SK-MEL-5 (cell line): ENCODE results near the gene BIRC5. TPM values are rescaled to one million over a fixed set of nuclear protein-coding genes. Genes with fewer than 3 reads are reported as not detected.

Experiments used
- DNase-seq: peaks from one replicate; pipeline ENCODE4 v3.0.0-alpha.2; 2016; ENCODE audit warnings: low read depth, low spot score
- in situ Hi-C: cut with HindIII; loops from 2 replicates; pipeline ENCODE4 v1.10.0; 2016; ENCODE audit warnings: low sequenced_read_pairs, high pct_unique_total_duplicates, low pct_unique_long_range_greater_than_20kb
- total RNA-seq: library from RNA; depleted of rRNA; stranded (reverse); fragments of >200 nt; shearing (Covaris generic); gene quantifications from 2 replicates; pipeline ENCODE4 v1.2.3, GENCODE V29; 2014

The BIRC5 gene
- total RNA-seq, 1 experiment from 2014 or later: 167 TPM

DNA sequence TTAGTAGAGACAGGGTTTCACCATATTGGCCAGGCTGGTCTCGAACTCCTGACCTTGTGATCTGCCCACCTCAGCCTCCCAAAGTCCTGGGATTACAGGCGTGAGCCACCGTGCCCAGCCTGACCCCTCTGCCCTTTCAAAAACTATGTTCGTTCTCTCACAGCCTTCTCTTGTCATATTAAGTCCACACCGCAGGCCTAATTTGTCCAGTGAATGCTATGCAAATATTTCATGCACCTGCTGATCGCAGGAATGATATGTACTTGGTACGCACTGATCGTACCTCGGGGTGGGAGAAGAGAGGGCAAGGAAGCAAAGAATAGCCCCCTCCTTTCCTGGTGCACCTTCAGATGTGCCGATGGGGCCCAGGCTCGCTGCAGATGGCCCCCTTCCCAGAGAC is 3.0 kb upstream of the BIRC5 start:
- in situ Hi-C loops: no loop called here

DNA sequence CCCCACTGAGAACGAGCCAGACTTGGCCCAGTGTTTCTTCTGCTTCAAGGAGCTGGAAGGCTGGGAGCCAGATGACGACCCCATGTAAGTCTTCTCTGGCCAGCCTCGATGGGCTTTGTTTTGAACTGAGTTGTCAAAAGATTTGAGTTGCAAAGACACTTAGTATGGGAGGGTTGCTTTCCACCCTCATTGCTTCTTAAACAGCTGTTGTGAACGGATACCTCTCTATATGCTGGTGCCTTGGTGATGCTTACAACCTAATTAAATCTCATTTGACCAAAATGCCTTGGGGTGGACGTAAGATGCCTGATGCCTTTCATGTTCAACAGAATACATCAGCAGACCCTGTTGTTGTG is 631 bp downstream of the BIRC5 start:
- no peak for DNase-seq
- in situ Hi-C loops: no loop called here

More for the DNA sequence above, 3.0 kb upstream of the BIRC5 start:
- DNase-seq: no peak

DNA sequence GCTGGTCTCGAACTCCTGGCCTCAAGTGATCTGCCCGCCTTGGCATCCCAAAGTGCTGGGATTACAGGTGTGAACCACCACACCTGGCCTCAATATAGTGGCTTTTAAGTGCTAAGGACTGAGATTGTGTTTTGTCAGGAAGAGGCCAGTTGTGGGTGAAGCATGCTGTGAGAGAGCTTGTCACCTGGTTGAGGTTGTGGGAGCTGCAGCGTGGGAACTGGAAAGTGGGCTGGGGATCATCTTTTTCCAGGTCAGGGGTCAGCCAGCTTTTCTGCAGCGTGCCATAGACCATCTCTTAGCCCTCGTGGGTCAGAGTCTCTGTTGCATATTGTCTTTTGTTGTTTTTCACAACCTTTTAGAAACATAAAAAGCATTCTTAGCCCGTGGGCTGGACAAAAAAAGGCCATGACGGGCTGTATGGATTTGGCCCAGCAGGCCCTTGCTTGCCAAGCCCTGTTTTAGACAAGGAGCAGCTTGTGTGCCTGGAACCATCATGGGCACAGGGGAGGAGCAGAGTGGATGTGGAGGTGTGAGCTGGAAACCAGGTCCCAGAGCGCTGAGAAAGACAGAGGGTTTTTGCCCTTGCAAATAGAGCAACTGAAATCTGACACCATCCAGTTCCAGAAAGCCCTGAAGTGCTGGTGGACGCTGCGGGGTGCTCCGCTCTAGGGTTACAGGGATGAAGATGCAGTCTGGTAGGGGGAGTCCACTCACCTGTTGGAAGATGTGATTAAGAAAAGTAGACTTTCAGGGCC is 5.5 kb downstream of the BIRC5 start:
- no peak for DNase-seq
- in situ Hi-C loops: no loop called here

DNA sequence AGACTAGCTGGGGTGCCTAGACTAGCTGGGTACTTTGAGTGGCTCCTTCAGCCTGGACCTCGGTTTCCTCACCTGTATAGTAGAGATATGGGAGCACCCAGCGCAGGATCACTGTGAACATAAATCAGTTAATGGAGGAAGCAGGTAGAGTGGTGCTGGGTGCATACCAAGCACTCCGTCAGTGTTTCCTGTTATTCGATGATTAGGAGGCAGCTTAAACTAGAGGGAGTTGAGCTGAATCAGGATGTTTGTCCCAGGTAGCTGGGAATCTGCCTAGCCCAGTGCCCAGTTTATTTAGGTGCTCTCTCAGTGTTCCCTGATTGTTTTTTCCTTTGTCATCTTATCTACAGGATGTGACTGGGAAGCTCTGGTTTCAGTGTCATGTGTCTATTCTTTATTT is 9.0 kb downstream of the BIRC5 start:
- in situ Hi-C loops: no loop called here
- no peak for DNase-seq

DNA sequence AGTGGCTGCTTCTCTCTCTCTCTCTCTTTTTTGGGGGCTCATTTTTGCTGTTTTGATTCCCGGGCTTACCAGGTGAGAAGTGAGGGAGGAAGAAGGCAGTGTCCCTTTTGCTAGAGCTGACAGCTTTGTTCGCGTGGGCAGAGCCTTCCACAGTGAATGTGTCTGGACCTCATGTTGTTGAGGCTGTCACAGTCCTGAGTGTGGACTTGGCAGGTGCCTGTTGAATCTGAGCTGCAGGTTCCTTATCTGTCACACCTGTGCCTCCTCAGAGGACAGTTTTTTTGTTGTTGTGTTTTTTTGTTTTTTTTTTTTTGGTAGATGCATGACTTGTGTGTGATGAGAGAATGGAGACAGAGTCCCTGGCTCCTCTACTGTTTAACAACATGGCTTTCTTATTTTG is 9.7 kb downstream of the BIRC5 start:
- no peak for DNase-seq
- in situ Hi-C loops: no loop called here

DNA sequence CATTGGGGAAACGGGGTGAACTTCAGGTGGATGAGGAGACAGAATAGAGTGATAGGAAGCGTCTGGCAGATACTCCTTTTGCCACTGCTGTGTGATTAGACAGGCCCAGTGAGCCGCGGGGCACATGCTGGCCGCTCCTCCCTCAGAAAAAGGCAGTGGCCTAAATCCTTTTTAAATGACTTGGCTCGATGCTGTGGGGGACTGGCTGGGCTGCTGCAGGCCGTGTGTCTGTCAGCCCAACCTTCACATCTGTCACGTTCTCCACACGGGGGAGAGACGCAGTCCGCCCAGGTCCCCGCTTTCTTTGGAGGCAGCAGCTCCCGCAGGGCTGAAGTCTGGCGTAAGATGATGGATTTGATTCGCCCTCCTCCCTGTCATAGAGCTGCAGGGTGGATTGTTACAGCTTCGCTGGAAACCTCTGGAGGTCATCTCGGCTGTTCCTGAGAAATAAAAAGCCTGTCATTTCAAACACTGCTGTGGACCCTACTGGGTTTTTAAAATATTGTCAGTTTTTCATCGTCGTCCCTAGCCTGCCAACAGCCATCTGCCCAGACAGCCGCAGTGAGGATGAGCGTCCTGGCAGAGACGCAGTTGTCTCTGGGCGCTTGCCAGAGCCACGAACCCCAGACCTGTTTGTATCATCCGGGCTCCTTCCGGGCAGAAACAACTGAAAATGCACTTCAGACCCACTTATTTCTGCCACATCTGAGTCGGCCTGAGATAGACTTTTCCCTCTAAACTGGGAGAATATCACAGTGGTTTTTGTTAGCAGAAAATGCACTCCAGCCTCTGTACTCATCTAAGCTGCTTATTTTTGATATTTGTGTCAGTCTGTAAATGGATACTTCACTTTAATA is 10.4 kb downstream of the BIRC5 start:
- in situ Hi-C loops: no loop called here
- no peak for DNase-seq

DNA sequence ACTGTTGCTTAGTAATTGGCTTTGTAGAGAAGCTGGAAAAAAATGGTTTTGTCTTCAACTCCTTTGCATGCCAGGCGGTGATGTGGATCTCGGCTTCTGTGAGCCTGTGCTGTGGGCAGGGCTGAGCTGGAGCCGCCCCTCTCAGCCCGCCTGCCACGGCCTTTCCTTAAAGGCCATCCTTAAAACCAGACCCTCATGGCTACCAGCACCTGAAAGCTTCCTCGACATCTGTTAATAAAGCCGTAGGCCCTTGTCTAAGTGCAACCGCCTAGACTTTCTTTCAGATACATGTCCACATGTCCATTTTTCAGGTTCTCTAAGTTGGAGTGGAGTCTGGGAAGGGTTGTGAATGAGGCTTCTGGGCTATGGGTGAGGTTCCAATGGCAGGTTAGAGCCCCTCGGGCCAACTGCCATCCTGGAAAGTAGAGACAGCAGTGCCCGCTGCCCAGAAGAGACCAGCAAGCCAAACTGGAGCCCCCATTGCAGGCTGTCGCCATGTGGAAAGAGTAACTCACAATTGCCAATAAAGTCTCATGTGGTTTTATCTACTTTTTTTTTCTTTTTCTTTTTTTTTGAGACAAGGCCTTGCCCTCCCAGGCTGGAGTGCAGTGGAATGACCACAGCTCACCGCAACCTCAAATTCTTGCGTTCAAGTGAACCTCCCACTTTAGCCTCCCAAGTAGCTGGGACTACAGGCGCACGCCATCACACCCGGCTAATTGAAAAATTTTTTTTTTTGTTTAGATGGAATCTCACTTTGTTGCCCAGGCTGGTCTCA is 11.2 kb downstream of the BIRC5 start:
- DNase-seq: no peak
- in situ Hi-C loops: no loop called here

DNA sequence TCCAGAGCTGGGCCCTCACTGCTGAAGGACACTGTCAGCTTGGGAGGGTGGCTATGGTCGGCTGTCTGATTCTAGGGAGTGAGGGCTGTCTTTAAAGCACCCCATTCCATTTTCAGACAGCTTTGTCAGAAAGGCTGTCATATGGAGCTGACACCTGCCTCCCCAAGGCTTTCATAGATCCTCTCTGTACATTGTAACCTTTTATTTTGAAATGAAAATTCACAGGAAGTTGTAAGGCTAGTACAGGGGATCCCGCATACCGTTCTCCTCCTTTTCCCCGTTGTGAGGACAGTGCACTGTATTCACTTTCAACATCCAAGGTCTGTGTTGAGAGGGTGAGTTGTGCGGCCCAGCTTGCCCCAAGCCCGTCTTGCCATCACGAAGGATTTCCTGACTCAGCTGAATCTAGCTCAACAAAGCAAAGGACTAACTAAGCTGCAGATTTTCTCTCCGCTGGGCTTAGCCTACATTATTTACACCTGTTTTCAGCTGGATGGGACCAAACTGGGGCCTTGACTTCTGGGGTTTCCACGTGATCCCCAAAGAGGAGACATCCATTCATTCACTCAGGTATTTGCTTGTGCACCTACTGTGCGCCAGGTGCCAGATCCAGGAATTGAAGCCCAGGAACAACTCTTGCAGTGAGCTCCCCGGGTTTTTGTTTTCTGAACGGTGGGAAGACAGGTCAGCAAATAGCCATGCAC is 12.2 kb downstream of the BIRC5 start:
- in situ Hi-C loops: no loop called here
- DNase-seq: peak; percentile 41

DNA sequence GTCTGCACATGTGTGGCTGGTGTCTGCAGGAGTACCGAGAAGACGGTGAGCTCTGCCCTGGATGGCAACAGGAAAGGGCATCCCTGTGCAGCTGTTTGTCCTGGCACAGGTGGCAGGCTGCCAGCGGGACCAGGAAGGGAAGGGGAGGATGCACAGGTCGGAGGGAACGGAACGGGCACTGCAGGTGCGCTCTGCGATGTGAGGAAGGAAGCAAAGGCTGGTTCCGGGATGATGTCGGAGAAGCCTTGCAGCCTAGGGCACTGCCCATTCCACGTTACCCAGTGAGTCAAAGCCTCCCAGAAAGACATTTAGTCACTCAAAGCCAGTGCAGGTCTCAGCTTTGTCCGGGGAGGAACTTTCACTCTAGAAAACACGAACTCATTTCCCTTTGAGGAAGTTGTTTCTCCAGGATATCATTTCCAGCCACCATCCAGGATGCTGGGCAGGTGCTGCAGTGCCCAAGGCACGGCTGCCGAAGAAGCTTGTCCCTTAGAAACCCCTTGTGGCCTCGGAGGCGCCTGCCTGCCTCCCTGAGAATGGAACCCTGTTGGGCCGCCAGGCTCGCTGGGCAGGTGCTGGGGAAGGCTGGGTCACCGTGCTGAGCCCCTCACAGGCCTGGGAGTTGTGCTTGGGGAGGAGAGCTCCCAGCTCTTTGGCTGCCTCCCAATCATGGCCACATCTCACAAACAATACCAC is 12.9 kb downstream of the BIRC5 start:
- no peak for DNase-seq
- in situ Hi-C loops: no loop called here

DNA sequence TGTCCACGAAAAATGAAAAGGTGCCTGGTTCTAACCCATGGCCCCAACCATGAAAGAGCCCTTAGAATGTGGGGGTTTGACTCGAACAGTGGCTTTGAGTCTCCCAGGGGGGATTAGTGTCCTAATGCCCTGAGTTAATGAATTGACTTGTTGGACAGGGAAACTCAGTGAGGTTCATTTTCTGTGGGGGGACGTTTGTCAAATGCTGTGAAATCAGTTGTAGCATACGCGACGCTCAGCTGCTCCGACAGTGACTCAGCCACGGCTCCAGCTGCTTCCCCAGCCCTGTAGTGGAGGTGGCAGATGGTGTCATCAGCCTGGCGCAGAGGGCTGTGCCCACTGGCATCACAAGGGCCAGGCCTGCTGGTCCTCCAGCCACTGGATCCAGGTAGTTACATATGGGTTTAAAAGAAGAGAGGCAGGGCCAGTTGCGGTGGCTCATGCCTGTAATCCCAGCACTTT is 13.4 kb downstream of the BIRC5 start:
- no peak for DNase-seq
- in situ Hi-C loops: no loop called here

DNA sequence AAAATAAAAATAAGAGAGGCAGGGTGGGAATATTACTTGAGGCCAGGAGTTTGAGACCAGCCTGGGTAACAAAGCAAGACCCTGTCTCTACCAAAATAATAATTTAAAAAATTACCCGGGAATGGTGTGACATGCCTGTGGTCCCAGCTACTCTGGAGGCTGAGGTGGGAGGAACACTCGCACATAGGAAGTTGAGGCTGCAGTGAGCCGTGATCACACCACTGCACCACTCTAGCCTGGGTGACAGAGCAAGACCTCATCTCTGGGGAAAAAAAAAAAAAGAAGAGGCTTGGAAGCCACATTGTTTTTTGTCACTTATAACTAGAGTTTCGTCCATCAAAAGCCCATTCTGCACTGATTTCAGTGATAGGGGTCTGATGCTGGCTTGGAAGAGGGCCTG is 14.1 kb downstream of the BIRC5 start:
- in situ Hi-C loops: no loop called here
- no peak for DNase-seq

DNA sequence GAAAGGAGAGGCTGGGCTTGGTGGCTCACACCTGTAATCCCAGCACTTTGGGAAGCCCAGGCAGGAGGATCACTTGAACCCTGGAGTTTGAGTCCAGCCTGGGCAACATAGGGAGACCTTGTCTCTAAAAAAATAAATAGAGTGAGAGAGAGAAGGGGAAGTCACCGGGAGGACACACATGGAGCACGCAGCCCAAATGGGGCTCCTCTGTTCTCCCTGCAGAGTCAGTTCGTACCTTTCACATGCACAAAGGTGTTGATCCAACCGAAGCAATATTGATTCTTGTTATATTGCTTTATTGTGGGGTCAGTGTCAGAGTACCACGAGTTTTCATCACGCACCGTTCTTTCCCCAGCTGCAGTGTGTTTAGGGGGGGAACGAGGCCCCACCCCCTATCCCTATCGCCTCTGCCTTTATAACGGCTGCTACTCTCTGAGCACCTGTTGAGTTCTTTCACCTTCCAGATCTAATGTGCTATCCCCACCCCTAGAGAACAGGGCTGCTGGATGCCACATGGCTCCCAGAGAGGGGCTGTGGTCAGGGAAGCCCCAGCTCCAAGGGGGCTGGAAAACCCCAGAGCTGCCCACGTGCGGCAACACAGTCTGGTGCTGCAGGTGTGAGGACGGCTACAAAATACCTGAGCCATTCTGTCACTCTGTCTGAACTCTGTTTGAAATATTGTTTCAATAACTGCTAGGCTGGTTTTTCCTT is 16.4 kb downstream of the BIRC5 start:
- no peak for DNase-seq
- in situ Hi-C loops: no loop called here

DNA sequence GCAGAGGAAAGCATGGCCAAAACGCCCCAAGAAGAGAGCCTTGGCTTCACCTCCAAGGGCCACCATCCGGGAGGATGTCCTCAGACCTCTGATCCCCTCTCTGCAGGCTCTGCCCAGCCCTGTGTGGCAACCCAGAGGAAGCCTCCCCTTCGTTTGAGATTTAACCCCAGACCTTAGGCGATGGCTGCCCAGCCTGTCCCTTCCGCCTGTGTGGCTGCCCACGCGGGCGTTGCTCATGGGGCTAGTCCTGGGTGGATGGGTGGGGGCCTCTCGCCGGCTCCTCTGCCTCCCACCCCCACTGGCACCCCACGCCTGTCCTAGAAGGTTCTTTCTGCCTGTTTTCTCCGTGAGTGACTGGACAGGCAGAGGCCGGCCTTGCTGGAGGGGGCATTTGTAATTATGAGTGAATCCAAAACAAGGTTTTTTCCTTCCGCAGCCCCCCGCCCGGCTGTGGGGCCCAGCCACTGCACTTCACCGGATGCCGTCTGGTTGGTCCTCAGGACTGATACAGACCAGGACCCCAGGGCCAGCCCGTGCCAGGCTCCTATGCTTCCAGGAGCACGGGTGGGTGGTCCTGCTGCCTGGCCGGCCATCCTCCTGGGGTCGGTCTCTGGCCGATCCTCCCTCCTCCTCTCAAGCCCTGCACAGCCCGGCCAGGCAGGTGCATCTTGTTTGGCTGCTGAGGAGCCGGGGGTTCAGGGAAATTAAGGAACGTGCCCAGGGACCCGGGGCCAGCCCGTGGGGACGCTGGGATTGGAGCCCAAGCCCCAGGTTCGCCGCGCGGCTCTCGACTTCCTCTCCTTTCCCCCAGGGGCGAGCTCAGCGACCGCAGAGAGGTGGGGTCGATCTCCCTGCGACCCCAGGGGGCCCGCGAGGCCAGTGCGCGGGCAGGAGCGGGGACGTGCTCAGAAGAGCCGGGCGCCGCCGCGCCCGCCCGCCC is 17.2 kb downstream of the BIRC5 start, which contains the start of gene TMEM235:
TMEM235 (plus strand) TSS at position 636 of the 940 bp plus-strand sequence. CDS start 393 bp downstream, outside the sequence.
- in situ Hi-C loops: no loop called here
- DNase-seq: no peak

DNA sequence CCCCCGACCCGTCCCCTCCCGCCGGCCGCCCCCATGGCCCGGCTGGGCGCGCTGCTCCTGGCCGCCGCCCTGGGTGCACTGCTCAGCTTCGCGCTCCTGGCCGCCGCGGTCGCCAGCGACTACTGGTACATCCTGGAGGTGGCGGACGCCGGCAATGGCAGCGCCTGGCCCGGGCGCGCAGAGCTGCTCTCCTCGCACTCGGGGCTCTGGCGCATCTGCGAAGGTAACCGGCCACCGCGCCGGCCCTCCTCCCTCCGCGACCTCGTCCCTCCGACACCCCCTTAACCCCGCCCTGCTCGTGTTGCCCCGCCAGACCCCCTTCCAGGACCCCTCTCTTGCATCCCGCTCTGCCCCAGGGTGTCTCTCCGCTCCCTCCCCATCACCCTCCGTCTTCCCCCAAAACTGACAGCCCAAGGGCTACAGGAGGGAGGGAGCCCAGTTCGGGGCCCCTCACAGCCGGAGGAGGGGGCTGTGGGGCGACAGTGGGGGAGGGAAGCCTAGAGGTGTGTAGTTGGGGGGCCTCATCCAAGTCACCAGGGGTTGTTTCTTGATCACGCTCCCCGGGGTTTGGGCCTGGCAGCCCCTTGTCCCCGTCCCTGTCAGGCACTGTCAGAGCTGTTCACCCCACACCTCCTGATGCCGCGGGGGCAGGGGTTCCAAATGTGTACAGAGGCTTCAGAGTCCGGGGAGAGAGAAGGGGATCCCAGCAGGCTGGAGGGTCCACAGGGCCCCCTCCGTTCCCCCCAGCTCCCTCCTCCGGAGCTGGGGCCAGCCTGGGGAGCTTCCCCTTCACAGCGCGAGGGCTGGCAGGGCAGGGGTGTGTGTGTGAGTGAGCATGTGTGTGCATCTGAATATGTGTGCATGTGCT is 18.2 kb downstream of the BIRC5 start:
- in situ Hi-C loops: no loop called here
- DNase-seq: no peak

DNA sequence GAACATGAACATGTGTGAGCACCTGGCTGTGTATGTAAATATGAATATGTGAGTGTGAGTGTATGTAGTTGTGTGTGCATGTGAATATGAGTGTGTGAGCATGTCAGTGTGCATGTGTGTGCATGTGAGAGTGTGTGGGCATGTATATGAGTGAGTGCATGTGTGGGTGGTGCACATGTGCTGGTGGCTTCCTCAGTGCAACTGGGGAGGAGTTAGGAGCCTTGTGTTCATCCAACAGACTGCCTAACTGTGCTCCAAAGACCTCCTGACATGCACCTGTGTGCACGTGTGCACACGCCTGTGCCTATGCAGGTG is 18.8 kb downstream of the BIRC5 start:
- no peak for DNase-seq
- in situ Hi-C loops: no loop called here
